Stomach (tissue), 4 donors: Measurements from ENCODE around the gene PSMD3.

Experiments
- CTCF ChIP-seq, 7 experiments: fragments of 450-650 bp in 4 of 7; fragments of 200-600 bp in 3 of 7; sonication (generic) in 3 of 7; IDR thresholded peaks; one replicate each; pipeline ENCODE4 v1.5.1; 2016 to 2019; ENCODE audit warnings: antibody characterized with exemption in 7 of 7, control low read depth in 2 of 7, mild to moderate bottlenecking in 1 of 7
- POLR2A ChIP-seq, 4 donors: fragments of 450-650 bp; IDR thresholded peaks; one replicate each; pipeline ENCODE4 v1.6.1; 2016; ENCODE audit warnings: antibody characterized with exemption in 4 of 4, control low read depth in 2 of 4, mild to moderate bottlenecking in 1 of 4, moderate library complexity in 1 of 4
- POLR2AphosphoS5 ChIP-seq, 3 donors: sonication (generic); formaldehyde crosslinking; IDR thresholded peaks; one replicate each; pipeline ENCODE4 v1.6.1; 2016; ENCODE audit warnings: antibody characterized with exemption in 3 of 3

- no peak for TF ChIP-seq CTCF (IDR thresholded peaks at IDR 0.05)
- TF ChIP-seq POLR2A (IDR thresholded peaks at IDR 0.05) = no peak
- TF ChIP-seq POLR2AphosphoS5 (IDR thresholded peaks at IDR 0.05) = no peak
Measured at GRCh38 chr17:39981766-39982375, 1.3 kb downstream of the PSMD3 start.
